ENCODE data around the gene MICAL3. TPM values are rescaled to one million over a fixed set of nuclear protein-coding genes. Genes with fewer than 3 reads are reported as not detected.

The MICAL3 gene
- total and polyA plus RNA-seq, 9 of the 15 experiments (the other 6 are each of a cell fraction or from before 2014, with no cell fraction given): 0.53 to 32.1 (median 12.3) TPM

DNA sequence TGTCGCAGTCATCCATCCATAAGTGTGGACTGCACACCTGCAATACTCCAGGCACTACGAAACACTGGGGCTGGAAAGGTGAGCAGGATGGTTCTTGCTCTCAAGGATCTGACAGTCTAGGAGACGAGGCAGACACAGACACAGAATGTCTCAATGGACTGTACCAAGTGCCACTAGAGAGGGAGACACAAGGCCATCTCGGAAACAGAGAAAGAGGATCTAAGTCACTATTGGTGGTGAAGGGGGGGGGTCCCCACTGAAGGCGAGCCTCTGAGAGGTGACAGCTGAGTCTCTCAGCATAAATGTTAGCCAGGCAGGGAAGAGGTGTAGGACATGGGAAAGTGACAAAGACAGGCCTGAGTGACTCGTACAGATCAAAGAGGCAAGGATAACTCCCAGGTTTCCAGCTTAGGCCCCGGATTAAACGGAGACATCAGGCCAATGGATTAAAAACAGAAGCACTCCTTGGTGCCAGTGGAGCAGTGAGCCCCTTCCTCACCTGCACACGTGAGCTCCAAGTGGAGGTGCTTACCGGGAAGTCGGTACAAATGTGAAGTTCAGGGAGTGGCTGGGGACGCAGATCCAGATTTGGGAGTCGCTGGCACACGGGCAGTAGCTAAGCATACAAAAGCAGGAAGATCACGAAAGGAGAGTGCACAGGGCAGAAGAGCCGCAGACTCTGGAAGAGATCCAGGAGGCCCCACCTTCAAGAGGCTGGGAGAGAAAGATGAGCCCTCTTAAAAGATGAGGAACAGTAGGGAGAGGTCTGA, 117.2 kb downstream of the MICAL3 start:
- ChIA-PET CTCF (ENCODE audit: low intra/inter-chr PET ratio) (no interaction called here), POLR2A (interaction anchor here (0.6 to 1.7 kb wide), 4 partner anchors 10 to 114 kb away, joined by 3 to 10 read pairs (median 4); no protein-coding TSS in a partner anchor)
- in situ Hi-C loops (cut with MboI) (no loop called here), intact Hi-C loops (cut with micrococcal nuclease) (no loop called here)
- peaks cover 26% of the 10 kb centered on the region; the same call in 1 of the 2 replicates for H4K20me1 ChIP-seq (replicated peaks; ENCODE audit: control insufficient read depth, insufficient read depth, low read length)
- no peak overlapping the region for H3K4me2 ChIP-seq (ENCODE audit: insufficient read depth, low read length)
- FAIRE-seq: no peak
- no peaks in the 10 kb centered on the region for H3K9me3 ChIP-seq (replicated peaks; ENCODE audit: control insufficient read depth, insufficient read depth, low read depth, low read length)
- TF ChIP-seq NR1H2 (CRISPR knock-in tag; IDR thresholded peaks at IDR 0.05) (no peak), PRDM10 (IDR thresholded peaks at IDR 0.05; ENCODE audit: partially characterized antibody) (peak; percentile 87)
- TF ChIP-seq, protein P1, sequence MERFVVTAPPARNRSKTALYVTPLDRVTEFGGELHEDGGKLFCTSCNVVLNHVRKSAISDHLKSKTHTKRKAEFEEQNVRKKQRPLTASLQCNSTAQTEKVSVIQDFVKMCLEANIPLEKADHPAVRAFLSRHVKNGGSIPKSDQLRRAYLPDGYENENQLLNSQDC (CRISPR knock-in tag; IDR thresholded peaks at IDR 0.05): no peak
- TF ChIP-seq, protein P2, sequence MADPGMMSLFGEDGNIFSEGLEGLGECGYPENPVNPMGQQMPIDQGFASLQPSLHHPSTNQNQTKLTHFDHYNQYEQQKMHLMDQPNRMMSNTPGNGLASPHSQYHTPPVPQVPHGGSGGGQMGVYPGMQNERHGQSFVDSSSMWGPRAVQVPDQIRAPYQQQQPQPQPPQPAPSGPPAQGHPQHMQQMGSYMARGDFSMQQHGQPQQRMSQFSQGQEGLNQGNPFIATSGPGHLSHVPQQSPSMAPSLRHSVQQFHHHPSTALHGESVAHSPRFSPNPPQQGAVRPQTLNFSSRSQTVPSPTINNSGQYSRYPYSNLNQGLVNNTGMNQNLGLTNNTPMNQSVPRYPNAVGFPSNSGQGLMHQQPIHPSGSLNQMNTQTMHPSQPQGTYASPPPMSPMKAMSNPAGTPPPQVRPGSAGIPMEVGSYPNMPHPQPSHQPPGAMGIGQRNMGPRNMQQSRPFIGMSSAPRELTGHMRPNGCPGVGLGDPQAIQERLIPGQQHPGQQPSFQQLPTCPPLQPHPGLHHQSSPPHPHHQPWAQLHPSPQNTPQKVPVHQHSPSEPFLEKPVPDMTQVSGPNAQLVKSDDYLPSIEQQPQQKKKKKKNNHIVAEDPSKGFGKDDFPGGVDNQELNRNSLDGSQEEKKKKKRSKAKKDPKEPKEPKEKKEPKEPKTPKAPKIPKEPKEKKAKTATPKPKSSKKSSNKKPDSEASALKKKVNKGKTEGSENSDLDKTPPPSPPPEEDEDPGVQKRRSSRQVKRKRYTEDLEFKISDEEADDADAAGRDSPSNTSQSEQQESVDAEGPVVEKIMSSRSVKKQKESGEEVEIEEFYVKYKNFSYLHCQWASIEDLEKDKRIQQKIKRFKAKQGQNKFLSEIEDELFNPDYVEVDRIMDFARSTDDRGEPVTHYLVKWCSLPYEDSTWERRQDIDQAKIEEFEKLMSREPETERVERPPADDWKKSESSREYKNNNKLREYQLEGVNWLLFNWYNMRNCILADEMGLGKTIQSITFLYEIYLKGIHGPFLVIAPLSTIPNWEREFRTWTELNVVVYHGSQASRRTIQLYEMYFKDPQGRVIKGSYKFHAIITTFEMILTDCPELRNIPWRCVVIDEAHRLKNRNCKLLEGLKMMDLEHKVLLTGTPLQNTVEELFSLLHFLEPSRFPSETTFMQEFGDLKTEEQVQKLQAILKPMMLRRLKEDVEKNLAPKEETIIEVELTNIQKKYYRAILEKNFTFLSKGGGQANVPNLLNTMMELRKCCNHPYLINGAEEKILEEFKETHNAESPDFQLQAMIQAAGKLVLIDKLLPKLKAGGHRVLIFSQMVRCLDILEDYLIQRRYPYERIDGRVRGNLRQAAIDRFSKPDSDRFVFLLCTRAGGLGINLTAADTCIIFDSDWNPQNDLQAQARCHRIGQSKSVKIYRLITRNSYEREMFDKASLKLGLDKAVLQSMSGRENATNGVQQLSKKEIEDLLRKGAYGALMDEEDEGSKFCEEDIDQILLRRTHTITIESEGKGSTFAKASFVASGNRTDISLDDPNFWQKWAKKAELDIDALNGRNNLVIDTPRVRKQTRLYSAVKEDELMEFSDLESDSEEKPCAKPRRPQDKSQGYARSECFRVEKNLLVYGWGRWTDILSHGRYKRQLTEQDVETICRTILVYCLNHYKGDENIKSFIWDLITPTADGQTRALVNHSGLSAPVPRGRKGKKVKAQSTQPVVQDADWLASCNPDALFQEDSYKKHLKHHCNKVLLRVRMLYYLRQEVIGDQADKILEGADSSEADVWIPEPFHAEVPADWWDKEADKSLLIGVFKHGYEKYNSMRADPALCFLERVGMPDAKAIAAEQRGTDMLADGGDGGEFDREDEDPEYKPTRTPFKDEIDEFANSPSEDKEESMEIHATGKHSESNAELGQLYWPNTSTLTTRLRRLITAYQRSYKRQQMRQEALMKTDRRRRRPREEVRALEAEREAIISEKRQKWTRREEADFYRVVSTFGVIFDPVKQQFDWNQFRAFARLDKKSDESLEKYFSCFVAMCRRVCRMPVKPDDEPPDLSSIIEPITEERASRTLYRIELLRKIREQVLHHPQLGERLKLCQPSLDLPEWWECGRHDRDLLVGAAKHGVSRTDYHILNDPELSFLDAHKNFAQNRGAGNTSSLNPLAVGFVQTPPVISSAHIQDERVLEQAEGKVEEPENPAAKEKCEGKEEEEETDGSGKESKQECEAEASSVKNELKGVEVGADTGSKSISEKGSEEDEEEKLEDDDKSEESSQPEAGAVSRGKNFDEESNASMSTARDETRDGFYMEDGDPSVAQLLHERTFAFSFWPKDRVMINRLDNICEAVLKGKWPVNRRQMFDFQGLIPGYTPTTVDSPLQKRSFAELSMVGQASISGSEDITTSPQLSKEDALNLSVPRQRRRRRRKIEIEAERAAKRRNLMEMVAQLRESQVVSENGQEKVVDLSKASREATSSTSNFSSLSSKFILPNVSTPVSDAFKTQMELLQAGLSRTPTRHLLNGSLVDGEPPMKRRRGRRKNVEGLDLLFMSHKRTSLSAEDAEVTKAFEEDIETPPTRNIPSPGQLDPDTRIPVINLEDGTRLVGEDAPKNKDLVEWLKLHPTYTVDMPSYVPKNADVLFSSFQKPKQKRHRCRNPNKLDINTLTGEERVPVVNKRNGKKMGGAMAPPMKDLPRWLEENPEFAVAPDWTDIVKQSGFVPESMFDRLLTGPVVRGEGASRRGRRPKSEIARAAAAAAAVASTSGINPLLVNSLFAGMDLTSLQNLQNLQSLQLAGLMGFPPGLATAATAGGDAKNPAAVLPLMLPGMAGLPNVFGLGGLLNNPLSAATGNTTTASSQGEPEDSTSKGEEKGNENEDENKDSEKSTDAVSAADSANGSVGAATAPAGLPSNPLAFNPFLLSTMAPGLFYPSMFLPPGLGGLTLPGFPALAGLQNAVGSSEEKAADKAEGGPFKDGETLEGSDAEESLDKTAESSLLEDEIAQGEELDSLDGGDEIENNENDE (IDR thresholded peaks at IDR 0.05; ENCODE audit: low read depth, low read length): no peak
- no peak for DNase-seq (ENCODE audit: extremely low read depth in 1 of 4, low spot score in 3 of 4)
- no peak overlapping the region for H2AFZ ChIP-seq (ENCODE audit: low read depth, low read length)
- BruUV-seq (replicated peaks): no TSS peak
- H3K4me1 ChIP-seq (replicated peaks in 1 of 2; ENCODE audit: control insufficient read depth in 2 of 2, insufficient read depth in 2 of 2, low read length in 2 of 2): peaks cover 4 to 12% of the 10 kb centered on the region in 2 experiments; a peak in 4 of 5 replicates
- WGBS (ENCODE audit: insufficient coverage, low coverage, missing lambda C conversion rate): 82% methylated on average over 16 of the region's 16 CpGs
- no peak overlapping the region for H3K4me3 ChIP-seq
- H3K9me1 ChIP-seq (ENCODE audit: control insufficient read depth, insufficient read depth, low read length): no peaks in the 10 kb centered on the region
- peaks cover 37% of the 10 kb centered on the region for H3K36me3 ChIP-seq (ENCODE audit: control insufficient read depth, insufficient read depth, low read length)
- no peak for ATAC-seq
- H3K9ac ChIP-seq (ENCODE audit: insufficient read depth in 1 of 2, low read depth in 2 of 2, low read length in 2 of 2): no peak overlapping the region
- H3K27ac ChIP-seq (ENCODE audit: extremely low read depth, low read depth, low read length): no peak overlapping the region
- peaks cover 17% of the 10 kb centered on the region for H3K79me2 ChIP-seq (ENCODE audit: control insufficient read depth, insufficient read depth, low read length)
- no peaks in the 10 kb centered on the region for H3K27me3 ChIP-seq (ENCODE audit: control insufficient read depth in 2 of 2, insufficient read depth in 2 of 2, low read length in 2 of 2)

Data from K562 (cell line).